Measurements from ENCODE around the gene GRIK4.

The GRIK4 gene

DNA sequence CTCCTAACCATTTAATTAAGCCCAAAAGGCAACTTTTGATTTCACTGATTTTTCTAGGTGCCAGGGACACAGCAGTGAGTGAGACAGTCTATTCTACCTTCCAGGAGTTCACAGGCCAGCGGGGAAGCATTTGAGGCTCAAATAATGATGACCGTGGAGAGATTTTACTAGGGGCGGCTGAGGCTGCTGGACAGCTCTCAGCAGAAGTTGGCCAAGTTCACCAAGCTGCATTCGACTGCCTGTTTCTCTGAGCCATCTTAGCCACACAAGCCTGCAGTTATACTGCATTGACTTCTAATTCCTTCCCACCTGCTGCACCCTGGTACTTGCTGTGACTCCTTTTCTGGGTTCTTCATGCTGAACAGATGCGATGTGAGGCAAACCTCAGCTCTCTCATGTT is 343.4 kb downstream of the GRIK4 start:
- TF ChIP-seq FOXP2 (optimal IDR thresholded peaks at IDR 0.05; ENCODE audit: borderline replicate concordance, extremely low read depth, extremely low read length, insufficient read depth): no peak
- TF ChIP-seq, protein P1, sequence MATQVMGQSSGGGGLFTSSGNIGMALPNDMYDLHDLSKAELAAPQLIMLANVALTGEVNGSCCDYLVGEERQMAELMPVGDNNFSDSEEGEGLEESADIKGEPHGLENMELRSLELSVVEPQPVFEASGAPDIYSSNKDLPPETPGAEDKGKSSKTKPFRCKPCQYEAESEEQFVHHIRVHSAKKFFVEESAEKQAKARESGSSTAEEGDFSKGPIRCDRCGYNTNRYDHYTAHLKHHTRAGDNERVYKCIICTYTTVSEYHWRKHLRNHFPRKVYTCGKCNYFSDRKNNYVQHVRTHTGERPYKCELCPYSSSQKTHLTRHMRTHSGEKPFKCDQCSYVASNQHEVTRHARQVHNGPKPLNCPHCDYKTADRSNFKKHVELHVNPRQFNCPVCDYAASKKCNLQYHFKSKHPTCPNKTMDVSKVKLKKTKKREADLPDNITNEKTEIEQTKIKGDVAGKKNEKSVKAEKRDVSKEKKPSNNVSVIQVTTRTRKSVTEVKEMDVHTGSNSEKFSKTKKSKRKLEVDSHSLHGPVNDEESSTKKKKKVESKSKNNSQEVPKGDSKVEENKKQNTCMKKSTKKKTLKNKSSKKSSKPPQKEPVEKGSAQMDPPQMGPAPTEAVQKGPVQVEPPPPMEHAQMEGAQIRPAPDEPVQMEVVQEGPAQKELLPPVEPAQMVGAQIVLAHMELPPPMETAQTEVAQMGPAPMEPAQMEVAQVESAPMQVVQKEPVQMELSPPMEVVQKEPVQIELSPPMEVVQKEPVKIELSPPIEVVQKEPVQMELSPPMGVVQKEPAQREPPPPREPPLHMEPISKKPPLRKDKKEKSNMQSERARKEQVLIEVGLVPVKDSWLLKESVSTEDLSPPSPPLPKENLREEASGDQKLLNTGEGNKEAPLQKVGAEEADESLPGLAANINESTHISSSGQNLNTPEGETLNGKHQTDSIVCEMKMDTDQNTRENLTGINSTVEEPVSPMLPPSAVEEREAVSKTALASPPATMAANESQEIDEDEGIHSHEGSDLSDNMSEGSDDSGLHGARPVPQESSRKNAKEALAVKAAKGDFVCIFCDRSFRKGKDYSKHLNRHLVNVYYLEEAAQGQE (IDR thresholded peaks at IDR 0.05; ENCODE audit: insufficient read depth in 1 of 2, low read depth in 2 of 2, low read length in 2 of 2): peak in 1 of 2 experiments; percentile 81; a peak in 2 of 4 replicates
- TF ChIP-seq POLR2AphosphoS5 (IDR thresholded peaks at IDR 0.05; ENCODE audit: low read depth, low read length): no peak
- TF ChIP-seq SIN3A (IDR thresholded peaks at IDR 0.05; ENCODE audit: borderline replicate concordance, insufficient read depth, low read length): no peak
- TF ChIP-seq TAF1 (IDR thresholded peaks at IDR 0.05; ENCODE audit: borderline replicate concordance, insufficient read depth, low read length): no peak

DNA sequence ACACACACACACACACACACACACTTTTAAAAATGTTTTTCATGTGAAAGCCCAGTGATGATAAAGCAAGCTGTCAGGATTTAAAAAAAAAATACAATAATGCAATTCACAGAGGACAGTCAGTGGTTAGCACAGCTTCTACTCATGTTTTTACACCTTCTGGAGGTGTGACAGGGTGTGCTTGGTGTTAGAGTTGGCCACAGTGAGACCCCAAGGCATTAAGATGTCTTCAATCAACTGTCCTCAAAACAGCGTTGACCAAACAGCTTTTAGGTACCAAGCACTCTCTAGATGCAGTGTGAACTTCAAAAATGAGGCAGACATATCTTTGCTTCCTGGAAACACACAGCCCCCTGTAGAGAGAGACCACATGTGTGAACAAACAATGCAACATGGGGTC is 346.0 kb downstream of the GRIK4 start:
- TF ChIP-seq SIN3A (IDR thresholded peaks at IDR 0.05; ENCODE audit: borderline replicate concordance, insufficient read depth, low read length): no peak
- TF ChIP-seq POLR2AphosphoS5 (IDR thresholded peaks at IDR 0.05; ENCODE audit: low read depth, low read length): no peak
- TF ChIP-seq, protein P1 (IDR thresholded peaks at IDR 0.05; ENCODE audit: insufficient read depth in 1 of 2, low read depth in 2 of 2, low read length in 2 of 2): no peak
- TF ChIP-seq FOXP2 (optimal IDR thresholded peaks at IDR 0.05; ENCODE audit: borderline replicate concordance, extremely low read depth, extremely low read length, insufficient read depth): no peak
- TF ChIP-seq TAF1 (IDR thresholded peaks at IDR 0.05; ENCODE audit: borderline replicate concordance, insufficient read depth, low read length): no peak

DNA sequence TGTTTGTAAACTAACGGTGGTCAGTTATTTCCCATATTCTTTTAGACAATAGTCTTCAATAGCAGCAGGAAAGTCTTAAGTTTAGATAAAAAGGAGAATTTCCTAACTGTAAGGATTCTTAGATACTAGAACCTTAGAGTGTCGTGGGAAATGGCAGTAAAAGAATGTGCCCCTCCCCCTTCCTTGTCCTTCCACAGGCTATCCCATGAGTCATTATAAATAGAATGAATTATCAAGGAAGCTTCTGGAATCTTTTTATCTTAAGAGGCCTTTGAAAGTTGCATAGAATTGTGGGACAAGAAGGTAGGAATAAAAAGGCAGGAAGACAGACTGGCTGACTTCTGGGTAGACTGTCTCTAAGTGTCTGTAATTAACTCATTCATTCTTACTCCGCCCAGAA is 347.2 kb downstream of the GRIK4 start:
- TF ChIP-seq SIN3A (IDR thresholded peaks at IDR 0.05; ENCODE audit: borderline replicate concordance, insufficient read depth, low read length) (no peak), FOXP2 (optimal IDR thresholded peaks at IDR 0.05; ENCODE audit: borderline replicate concordance, extremely low read depth, extremely low read length, insufficient read depth) (no peak), TAF1 (IDR thresholded peaks at IDR 0.05; ENCODE audit: borderline replicate concordance, insufficient read depth, low read length) (no peak), POLR2AphosphoS5 (IDR thresholded peaks at IDR 0.05; ENCODE audit: low read depth, low read length) (no peak)
- TF ChIP-seq, protein P1 (IDR thresholded peaks at IDR 0.05; ENCODE audit: insufficient read depth in 1 of 2, low read depth in 2 of 2, low read length in 2 of 2): no peak

DNA sequence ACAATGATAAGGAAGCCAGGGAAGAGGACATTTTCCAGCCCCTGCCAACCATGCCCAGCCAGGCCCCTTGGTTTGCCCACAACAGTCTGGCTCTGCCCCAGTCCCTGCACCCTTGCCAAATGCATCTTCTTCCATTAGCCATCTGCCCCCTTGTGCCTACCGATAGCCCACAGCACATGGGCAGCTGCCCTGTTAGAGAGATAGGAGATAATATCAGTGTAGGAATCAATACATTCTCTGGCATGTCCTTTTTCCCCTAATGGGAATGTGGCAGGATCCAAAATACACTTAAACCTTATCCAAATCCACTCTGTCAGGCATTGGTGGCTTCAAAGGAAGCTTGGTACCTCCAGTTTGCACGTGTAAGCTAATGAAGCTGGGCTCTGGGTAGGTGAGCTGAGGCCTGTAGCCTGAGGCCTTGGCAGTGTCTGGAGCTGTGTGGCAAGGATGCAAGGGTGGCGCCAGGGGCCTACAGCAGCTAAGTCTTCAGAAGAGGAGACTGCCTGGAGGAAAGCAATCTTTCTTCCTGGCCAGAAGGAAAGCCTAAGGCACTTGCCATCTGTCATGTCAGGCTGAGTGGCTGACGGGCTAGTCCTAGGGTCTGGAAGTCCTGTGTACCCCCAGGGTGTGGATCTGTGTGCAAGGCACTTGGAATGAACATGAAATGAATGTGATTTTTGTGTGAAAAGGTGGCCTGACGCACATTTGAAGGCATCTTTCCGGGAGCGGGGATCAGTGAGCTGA is 348.2 kb downstream of the GRIK4 start:
- TF ChIP-seq TAF1 (IDR thresholded peaks at IDR 0.05; ENCODE audit: borderline replicate concordance, insufficient read depth, low read length) (no peak), POLR2AphosphoS5 (IDR thresholded peaks at IDR 0.05; ENCODE audit: low read depth, low read length) (no peak), FOXP2 (optimal IDR thresholded peaks at IDR 0.05; ENCODE audit: borderline replicate concordance, extremely low read depth, extremely low read length, insufficient read depth) (no peak), SIN3A (IDR thresholded peaks at IDR 0.05; ENCODE audit: borderline replicate concordance, insufficient read depth, low read length) (no peak)
- TF ChIP-seq, protein P1 (IDR thresholded peaks at IDR 0.05; ENCODE audit: insufficient read depth in 1 of 2, low read depth in 2 of 2, low read length in 2 of 2): no peak

Measured in PFSK-1 (cell line).